HG03520 (cell line): ENCODE measurements around the gene VBP1.
"Not testable (repeated sequence)": the region's sequence is repeated elsewhere in the genome, so short reads cannot be mapped to it uniquely, and the experiment has no call there.

Experiments
- ATAC-seq: cut with Tn5 transposase; IDR thresholded peaks from one replicate; pipeline ENCODE4 v1.9.1; 2021; ENCODE audit warnings: mild to moderate bottlenecking, moderate library complexity; ENCODE audit not compliant: unreplicated experiment

Gene VBP1, protein sequence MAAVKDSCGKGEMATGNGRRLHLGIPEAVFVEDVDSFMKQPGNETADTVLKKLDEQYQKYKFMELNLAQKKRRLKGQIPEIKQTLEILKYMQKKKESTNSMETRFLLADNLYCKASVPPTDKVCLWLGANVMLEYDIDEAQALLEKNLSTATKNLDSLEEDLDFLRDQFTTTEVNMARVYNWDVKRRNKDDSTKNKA

DNA sequence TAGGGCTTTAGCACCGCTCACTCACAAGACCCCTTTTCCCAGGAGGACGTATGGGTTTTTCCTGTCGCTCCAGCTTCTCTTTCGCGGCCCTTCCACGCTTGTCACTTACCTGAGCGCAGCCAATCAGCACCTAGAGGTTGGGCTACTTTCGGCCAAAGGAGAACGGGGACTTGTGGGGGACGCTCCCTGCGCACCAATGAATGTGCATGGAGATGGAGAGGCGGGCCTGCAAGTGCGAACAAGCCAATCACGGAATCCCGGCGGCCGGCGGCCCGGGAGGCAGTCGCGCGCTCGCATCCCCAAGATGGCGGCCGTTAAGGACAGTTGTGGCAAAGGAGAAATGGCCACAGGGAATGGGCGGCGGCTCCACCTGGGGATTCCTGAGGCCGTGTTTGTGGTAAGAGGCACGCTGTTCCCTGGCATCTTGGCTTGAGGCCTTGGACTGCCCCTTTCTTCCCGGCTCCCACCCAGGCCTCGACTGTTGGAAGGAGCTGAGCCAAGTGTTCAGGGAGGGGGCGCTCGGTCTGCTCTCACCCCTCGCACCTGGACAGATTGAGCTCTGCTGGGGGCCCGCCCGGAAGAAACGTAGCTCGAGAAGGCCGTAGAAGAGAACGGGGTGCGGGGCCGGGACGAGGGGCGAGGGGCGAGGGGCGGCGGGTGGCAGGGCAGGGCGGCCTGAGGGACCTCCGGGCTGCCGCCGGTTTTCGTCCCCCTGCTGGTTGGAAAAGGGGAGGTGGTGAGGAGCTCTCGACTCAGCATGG, at the start of gene VBP1:
TSS of gene VBP1 (plus strand) at position 282 of the 761 bp plus-strand sequence. CDS start at position 305, 23 bp downstream.
- peak; percentile 99 for ATAC-seq

DNA sequence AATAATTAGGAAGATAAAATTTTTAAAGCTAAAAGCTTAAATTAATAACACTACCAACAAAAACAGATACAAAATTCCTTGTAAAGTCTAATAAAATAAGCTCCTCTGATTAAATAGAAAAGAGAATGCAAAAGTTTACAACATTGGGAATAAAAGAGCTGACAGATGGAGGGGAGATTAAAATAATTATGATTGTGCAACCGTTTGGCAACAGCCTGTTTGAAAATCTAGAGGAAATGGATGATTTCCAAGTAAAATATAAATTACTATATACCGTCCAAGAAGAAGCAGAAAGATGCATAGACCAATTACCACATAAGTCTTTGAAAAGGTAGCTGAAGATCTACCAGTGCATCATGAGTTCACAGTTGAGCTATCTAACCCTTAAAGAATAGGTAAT, 46.4 kb upstream of the VBP1 start:
- ATAC-seq, result no peak

DNA sequence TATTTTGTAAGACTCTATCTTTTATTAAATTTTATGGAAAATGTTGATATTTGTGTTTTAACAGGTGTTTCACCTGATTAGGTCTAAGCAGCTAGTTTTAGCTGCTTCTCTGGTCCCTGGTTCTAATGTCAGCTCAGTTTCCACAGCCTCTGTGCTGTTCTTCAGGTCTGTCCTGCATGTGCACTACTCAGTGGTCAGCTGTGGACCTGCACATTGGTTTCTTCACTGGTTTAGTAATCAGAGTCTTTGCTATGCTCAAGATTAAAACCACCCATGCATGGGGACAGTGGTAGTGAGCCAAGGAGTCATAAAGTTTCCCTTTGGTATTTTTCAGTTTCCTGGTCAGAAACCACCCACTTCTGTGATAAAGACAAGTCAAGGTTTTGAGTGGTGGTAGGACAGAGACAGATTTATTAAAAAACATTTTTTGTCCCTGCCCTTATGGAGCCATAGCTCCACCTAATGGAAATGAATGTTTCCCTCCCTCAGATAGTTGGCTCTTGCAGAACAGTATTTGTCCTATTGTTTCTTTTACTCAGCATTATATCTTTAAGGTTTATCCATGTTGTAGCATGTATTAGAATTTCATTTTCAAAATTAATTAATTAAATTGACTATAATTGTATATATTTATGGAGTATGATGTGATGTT, 36.8 kb upstream of the VBP1 start:
- no peak for ATAC-seq

DNA sequence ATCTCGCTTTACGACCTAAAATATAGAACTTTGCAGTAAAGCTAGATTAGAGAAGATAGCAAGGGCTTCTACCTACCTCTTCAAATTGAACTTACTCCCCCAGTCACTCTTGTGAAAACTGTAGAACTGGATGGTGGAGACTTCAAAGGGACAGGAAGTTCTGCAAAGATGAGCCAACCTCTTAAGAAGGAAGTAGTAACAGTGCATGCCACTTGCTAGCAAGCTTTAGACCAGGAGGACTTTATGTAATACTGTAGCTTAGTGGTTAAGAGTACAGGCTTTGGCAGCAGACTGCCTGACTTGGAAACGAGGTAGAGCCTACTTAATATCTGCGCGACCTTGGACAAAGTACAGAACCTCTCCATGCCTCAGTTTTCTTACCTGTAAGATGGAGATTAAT, 27.5 kb upstream of the VBP1 start:
- ATAC-seq, result no peak

DNA sequence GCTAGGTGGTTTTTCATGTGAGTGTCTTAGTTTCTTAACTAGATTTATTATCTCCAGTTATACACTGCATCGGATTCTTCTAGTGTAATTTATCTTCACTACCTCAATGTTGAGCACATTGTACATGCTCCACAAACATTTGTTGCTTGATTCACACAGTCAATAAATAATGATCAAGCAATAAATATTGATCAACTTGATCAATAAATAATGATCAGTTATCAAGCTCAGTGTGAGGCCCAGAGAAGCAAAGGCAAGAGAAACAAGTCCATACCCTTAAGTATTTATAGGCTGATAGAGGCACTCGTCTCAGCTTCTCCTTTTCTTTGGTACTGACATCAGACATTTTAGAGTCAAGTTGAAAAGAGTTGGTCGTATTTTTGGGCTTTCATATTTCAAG, 5.1 kb upstream of the VBP1 start:
- ATAC-seq, result no peak

DNA sequence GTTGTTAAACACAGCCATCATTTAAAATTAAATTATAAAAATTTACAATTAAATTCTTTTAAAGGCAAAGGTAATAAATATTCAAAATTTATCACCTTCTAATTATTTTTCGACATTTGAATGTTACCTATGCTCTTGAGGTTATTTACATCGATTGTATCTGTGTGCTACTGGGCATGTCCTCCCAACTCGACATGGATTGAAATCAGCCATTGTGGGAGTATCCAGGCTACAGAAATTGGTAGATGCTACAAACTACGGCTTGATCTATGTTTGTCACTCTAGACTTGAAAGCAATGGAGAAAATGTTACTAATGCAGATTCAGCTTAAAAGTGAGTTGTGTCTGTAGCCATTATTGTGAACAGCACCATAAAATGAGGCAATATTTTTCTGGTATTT, 2.5 kb upstream of the VBP1 start:
- no peak for ATAC-seq

DNA sequence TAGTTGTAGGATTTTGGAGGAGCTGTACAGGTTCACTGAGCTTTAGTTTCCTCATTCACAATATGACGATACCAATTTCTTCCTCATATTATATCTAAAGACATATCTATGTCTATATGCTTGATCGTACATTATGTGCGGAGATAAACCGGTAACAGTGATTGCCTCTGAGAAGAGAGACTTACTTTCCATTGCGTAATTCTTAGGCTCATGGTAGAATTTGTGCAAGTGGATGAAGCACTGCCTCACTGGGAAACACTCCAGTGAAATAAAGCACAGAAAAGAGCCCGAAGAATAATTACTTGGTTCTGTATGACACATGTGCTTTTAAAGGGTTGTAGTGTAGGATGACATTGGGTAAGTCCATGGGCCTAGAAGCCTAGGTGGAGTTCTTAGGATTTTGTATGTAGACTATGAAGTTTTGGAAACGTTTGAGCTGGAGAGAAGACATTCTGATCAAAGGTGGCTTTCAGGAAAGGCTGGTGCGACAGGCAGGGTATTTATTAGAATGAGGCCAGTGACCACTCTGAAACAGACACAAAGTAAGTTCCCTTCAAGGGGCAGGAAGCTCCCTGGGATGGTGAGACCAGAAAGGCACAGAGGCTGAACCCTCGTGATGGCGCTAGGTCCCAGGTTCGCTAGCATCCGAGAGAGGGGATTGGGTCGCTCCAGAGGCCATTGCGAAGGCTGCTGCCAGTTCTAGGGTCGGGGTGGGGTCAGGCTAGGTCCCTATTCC, 649 bp upstream of the VBP1 start:
- ATAC-seq, result peak; percentile 25

DNA sequence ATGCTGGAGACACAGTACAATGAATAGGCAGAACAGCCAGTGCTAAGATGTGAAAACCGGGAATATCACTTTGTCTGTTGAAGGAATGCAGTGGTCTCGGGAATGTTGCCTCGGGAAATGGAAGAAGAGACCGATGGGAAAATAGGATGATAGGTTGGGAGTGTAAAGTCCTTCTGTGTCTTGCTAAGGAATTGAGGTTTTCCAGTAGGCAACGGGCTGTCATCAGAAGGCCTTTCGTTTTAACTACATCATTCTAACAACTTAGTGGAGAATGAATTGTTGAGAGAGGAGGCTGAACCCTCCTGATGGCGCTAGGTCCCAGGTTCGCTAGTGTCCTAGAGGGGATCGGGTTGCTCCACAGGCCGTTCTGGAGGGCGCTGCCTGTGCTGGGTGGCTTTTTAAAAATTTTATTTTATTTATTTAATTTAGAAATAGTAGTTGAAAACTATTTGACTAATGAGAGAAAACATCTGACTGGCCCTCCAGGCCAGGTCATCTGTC, 730 bp downstream of the VBP1 start:
- ATAC-seq, result no peak

DNA sequence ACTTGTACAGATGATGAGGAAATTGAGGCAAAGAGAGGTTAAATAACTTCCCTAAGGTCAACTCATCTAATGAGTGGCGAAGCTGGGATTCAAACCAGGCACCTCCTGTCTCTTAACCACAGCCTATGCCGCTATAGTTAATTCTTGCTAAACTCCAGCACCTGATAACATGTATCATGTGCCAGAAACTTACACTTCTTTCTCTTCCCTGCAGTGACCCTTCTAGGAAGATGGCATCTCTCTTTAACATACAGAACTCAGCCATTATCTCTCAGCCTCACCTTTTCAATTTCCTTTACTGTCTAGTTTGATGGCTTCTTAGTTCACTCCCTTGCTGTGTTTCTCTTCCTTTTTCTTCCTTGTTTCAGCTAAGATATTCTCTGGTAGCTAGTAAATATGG, 2.5 kb downstream of the VBP1 start:
- ATAC-seq, result no peak

DNA sequence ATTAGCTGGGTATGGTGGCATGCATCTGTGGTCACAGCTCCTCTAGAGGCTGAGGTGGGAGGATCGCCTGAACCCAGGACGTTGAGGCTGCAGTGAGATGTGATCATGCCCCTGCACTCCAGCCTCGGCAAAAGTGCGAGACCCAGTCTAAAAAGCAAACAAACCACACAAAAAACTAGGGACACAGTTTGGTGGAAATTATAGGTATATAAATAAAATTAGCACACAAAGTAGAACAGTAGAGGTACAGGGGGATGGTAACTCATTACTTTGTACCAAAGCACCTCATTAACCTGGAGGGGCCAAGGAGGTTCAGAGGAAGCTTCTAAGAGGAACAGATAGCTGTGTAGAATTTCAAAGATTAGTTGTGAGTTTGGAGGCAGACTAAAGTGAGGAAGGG, 5.1 kb downstream of the VBP1 start:
- no peak for ATAC-seq

DNA sequence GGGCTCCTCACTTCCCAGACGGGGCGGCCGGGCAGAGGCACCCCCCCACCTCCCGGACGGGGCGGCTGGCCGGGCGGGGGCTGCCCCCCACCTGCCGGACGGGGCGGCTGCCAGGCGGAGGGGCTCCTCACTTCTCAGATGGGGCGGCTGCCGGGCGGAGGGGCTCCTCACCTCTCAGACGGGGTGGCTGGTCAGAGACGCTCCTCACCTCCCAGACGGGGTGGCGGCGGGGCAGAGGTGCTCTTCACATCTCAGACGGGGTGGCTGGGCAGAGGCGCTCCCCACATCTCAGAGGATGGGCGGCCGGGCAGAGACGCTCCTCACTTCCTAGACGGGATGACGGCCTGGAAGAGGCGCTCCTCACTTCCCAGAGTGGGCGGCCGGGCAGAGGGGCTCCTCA, 7.5 kb downstream of the VBP1 start:
- not testable (repeated sequence) for ATAC-seq

DNA sequence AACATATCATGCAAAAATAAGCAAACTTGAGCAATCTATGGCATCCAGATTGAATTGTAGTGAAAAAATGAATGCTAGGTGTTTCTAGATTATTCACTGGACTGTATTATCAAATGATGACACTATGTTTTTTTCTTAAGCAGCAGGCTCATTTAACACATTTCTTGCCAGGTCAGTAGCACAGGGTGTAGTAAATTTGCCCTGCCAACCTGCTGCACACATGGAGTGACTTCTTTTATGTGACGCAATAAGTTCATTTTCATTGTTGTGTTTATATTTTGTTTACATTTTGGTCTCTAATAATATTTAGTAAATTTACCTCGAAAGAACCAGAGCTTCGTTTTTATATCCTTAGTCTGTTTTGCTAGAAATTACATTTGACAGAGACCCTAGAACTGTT, 9.5 kb downstream of the VBP1 start:
- ATAC-seq, result no peak

DNA sequence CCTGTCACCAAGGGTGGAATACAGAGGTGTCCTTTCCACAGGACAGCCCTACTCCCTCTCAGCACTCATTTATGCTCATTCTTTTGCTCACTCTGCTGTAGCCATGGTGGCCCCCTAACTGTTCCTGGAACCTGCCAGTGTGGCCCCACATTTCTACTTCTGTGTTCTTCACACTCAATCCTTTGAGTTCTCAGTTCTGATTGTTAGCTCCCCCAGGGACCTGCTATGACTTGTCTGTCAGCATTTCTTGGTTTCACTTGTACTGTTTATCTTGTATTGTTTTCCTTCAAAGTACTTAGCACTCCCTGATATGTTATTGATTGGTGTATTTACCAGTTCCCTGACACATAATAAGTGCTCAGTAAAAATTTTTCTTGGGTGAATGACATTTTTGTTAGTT, 14.9 kb downstream of the VBP1 start:
- ATAC-seq, result peak; percentile 87

DNA sequence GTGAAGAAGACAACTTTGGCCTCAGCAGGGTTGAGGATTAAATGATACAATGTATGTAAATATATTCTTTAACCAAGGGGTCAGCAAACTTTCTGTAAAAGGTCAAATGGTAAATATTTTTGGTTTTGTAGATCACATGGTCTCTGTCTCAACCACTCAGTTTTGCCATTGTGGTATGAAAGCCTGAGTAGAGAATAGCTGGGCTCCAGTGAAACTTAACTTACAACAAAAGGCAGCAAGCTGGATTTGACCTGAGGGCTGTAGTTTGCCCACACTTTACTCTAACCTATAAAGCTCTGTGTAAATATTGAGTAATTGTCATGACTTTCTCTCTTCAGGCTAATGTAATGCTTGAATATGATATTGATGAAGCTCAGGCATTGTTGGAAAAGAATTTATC, 19.6 kb downstream of the VBP1 start:
- no peak for ATAC-seq

DNA sequence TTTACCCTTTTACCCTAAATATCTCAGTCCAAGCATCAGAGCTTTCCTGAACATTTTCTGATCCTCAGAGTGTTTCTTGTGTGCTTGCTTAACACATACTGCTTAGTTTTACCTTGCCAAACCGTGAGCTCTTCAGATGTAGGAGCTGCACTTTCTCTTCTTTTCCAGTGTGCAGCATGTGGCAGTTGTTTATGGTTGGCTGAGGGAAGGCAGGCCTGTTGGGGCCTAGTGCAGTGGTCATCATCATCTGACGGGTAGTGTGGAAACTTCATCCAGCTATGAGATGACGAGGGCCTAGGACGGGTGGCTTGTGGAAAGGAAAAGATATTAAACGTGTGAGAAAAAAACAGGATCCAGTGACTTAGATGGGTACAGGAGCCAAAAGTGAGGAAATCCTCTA, 21.5 kb downstream of the VBP1 start:
- ATAC-seq, result no peak

DNA sequence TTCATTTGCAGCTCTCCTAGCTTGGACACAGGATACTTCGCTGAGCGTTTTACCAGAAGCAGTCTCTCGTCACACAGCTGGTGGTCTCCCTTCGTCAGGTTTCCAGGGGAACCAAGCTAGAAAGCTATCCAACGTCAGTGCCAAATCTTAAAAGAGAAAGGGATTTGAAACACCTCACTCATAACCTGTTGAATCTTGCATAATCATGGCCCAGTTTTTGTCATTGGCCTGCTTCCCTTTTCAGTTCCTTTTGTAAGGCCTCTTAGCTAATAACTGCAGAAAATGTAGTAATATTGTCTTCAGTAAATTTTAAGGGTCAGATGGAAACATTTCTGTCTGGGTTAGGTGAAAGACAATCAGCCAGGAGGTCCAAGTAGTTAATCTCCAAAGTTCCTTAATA, 26.0 kb downstream of the VBP1 start:
- no peak for ATAC-seq

DNA sequence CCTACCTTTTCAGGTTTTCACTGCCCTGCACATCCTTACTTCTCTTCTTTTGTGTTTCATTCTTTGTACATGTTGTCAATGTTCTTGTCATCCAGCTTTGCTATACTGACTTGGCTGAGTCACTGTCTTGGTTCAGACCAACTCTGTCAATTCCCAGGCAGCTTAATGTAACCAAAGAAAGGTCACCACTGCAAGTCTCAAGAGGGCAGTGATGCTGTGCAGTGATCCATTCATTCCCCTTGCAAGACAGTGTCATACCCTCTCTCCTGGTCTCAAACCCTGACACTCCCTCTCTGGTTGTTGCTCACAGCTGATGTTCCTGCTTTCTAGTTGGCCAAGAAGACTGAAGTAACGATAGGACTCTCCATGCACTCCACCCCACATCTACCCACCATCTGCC, 30.5 kb downstream of the VBP1 start:
- no peak for ATAC-seq

DNA sequence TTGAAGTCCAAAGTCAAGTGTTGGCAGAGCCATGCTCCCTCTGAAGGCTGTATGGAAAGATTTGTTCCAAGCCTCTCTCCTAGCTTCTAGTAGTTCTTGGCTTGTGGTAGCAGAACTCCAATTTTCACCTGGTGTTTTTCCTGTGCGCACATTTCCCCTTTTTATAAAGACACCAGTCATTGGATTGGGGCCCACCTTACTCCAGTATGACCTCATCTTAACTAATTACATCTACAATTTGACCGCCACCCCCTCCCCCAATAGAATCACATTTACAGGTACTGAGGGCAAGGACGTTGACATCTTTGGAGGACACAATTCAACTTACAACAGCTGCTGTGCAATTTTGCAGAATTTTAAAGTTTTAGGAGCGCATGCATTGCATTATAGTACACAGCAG, 31.2 kb downstream of the VBP1 start:
- no peak for ATAC-seq

DNA sequence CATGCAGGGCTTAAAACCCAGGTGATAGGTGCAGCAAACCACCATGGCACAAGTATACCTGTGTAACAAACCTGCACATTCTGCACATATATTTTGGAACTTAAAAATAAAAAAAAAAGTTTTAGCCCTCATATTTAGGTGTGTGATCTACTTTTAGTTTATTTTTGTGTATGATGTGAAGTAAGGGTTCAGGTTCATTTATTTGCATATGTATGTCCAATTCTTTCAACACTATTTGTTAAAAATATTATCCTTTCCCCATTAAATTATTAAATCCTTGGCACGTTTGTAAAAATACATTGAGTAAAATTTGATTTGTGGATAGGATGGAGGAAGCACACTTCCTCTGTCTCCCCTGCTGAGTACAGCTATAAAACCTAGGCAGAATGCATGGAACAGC, 35.1 kb downstream of the VBP1 start:
- ATAC-seq, result no peak

DNA sequence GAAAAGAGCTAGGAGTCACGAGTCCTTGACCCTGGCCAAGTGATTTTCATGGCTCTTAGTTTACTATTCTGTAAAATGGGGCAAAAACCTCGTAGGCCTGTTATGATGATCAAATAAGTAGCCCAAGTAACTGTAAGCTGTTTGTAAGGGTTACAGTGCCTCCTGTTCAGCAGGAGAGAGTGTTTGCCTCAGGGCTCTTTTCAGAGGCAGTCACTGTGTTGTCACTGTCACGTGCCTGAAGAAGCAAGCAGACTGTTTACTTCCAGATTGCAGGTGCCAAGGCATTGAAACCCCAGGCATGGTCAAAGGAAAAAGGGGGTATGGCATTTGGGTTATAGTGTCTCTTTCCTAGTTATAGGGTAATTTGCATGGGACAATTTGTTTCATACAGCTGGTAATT, 43.5 kb downstream of the VBP1 start:
- ATAC-seq, result no peak

DNA sequence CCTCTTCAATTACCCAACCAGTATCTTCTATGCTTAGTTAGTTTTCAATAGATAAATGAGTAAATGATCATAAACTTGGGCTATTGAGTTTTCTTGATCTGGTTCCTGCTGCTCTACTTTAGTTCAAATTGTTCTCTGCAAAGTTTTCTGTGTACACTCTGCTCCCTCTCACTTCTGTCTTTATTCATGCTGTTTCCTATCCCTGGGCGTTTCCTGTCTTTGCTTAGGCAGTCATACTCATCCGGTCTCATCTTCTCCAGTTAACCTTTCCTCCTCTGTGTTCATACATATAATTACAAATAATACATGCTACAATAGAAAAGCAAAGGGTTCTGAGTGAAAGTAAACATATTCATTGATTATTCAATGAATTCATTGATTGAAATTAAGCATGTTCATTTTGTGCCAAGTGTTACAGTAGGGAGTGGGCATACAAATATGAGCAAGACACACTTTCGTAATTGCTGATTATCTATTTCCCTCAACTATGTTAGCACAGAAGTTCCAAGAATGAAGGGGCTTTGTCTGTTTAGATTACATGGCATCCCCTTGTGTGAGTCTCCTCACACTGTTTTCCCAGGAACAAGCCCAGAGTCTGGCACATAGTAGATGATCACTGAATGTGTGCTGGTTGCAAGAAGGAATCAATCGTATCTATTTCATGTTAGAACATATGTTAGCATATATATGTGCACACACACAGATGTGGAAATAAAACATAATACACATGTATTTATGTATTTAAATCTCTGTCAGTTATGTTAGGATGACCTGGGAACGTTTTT, 46.9 kb downstream of the VBP1 start:
- ATAC-seq, result no peak
